Left ventricle myocardium inferior (tissue), 1 donor: ENCODE data around the gene TFIP11. TPM values are rescaled to one million over a fixed set of nuclear protein-coding genes. Genes with fewer than 3 reads are reported as not detected.
A peak's percentile ranks its signal among the peaks of the same experiment; 100 is the strongest.

Experiments used
- DNase-seq: peaks from one replicate; pipeline ENCODE4 v3.0.0-alpha.2; 2020
- H3K27ac ChIP-seq: fragments of 200-600 bp; replicated peaks from 2 replicates; pipeline ENCODE4 v1.8.0; 2021
- H3K27me3 ChIP-seq: fragments of 200-600 bp; 2 replicates; pipeline ENCODE4 v1.8.0; 2021; ENCODE audit warnings: low read depth
- H3K36me3 ChIP-seq: fragments of 200-600 bp; 2 replicates; pipeline ENCODE4 v1.8.0; 2021
- H3K4me1 ChIP-seq: fragments of 200-600 bp; 2 replicates; pipeline ENCODE4 v1.8.0; 2021
- H3K4me3 ChIP-seq: fragments of 200-600 bp; 2 replicates; pipeline ENCODE4 v1.8.0; 2021; ENCODE audit warnings: mild to moderate bottlenecking, moderate library complexity
- H3K9me3 ChIP-seq: fragments of 200-600 bp; replicated peaks from 2 replicates; pipeline ENCODE4 v1.8.0; 2021
- intact Hi-C: fragments of 100-400 bp; cut with micrococcal nuclease; formaldehyde crosslinking; loops from one replicate; pipeline ENCODE4 v1.11.0; 2022
- total RNA-seq: library from RNA; stranded (reverse); fragmentation: NEBNext Ultra II Directional; extraction: Animal tissue kit (Norgen Biotek cat#: 25700); gene quantifications from one replicate; pipeline ENCODE4 v1.2.1, GENCODE V29; 2021
- TF ChIP-seq, protein P1 (sequence below): fragments of 200-600 bp; IDR thresholded peaks from 2 replicates; pipeline ENCODE4 v1.8.0; 2021; ENCODE audit warnings: antibody characterized with exemption, mild to moderate bottlenecking, borderline replicate concordance
- donor health status: DM: no; HTN: yes; CAD: no; lungs with severe emphysema.

TFIP11 gene
- total RNA-seq, 1 donor from 2014 or later, result 25.7 TPM

DNA sequence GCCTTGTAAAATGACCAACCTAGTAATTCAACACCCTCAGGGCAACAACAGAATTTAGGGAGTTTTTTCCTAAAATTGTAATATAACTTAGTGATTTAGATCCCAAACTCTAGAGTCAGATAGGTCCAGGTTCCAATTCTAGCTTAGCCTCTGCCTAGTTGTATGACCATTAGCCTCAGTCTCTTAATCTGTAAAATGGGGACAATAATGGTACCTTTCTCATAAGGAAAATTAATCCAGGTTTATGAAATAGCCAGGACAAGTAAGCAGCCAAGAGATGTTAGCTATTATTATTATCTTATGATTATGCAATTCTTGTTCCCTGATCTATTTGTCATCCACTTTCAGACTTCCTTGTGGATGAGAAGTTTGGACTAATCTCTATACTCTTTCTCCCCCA is 4.1 kb downstream of the TFIP11 start:
- TF ChIP-seq, protein P1, sequence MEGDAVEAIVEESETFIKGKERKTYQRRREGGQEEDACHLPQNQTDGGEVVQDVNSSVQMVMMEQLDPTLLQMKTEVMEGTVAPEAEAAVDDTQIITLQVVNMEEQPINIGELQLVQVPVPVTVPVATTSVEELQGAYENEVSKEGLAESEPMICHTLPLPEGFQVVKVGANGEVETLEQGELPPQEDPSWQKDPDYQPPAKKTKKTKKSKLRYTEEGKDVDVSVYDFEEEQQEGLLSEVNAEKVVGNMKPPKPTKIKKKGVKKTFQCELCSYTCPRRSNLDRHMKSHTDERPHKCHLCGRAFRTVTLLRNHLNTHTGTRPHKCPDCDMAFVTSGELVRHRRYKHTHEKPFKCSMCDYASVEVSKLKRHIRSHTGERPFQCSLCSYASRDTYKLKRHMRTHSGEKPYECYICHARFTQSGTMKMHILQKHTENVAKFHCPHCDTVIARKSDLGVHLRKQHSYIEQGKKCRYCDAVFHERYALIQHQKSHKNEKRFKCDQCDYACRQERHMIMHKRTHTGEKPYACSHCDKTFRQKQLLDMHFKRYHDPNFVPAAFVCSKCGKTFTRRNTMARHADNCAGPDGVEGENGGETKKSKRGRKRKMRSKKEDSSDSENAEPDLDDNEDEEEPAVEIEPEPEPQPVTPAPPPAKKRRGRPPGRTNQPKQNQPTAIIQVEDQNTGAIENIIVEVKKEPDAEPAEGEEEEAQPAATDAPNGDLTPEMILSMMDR, result no peak
- Histone ChIP-seq H3K27me3 (no peaks in the 10 kb centered on the region), H3K27ac (no peak overlapping the region), H3K4me1 (peaks cover 41% of the 10 kb centered on the region), H3K4me3 (no peak overlapping the region), H3K9me3 (no peaks in the 10 kb centered on the region), H3K36me3 (peaks cover 77% of the 10 kb centered on the region)
- intact Hi-C loops, result loop anchor here (10.0 kb wide), 1 partner anchor 77 kb away; no protein-coding TSS in a partner anchor
- DNase-seq, result no peak

DNA sequence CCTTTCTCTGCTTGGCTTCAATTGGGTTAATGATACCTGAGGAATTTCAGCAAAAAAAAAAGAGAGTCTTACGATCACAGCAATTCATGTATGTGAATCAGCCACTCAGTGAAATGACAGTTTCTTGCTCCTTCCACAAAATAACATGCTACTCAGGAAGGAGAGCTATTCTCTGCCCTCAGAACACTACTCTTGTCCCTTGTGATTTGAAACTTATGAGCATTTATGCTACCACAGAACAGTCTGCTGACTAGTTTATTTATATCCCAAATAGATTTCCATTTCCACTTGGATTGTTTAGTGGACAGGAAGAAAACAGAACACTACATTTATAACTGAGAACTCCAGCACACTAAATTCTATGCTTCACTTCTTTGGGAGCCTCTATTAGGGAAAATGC is 8.5 kb downstream of the TFIP11 start:
- H3K27me3 ChIP-seq, result no peaks in the 10 kb centered on the region
- intact Hi-C loops, result loop anchor here (5.0 to 10.0 kb wide), 2 partner anchors 81 to 159 kb away; no protein-coding TSS in a partner anchor
- peaks cover 31% of the 10 kb centered on the region for H3K4me1 ChIP-seq
- H3K27ac ChIP-seq, result peak overlapping the region; percentile 75
- H3K36me3 ChIP-seq, result peaks cover 99% of the 10 kb centered on the region
- TF ChIP-seq, protein P1, result no peak
- no peaks in the 10 kb centered on the region for H3K9me3 ChIP-seq
- DNase-seq, result no peak
- peak overlapping the region; percentile 38 for H3K4me3 ChIP-seq

DNA sequence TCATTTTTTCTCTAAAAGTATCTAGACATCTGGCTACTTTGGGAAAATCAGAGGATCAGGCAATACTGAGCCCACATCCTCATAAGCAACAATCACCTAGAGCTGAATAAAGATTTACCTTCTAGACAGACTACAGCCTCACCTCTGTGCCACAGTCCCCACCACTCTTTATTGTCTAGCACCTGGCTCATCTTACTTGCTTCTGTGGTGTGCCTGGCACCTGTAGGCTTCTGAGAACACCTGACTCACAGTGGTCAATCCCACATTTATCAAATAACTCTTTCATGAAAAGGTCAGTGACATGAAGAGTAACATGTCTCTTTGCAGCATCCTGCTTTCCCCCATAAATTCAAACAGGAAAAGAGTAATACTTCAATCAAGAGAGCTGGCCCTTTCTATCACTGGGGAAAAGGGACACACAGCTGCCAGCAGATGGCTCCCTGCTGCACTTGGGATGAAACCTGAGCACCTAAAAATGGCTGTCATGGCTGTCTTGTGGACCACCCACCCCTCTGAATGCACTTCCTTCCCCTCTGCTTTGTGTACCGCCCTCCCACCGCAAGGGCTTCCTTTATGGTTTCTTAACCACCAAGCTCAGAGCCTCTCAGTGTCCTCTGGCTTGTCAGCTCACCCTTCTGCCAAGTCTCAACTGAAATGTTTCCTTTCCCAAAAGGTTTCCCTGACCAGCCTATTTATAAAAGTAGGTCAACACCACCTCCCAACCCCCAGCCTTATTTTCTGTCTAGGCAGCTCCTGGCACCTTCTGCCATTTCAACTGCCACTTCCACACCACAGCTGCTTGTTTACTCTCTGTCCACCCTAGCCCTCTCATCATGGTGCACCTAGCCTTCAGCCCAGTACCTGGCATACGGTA is 9.3 kb downstream of the TFIP11 start:
- DNase-seq, result peak; percentile 29
- H3K36me3 ChIP-seq, result peaks cover 99% of the 10 kb centered on the region

GRCh38 chr22:26501996-26502395 is 10.3 kb downstream of the TFIP11 start:
- no peaks in the 10 kb centered on the region for H3K27me3 ChIP-seq
- no peaks in the 10 kb centered on the region for H3K9me3 ChIP-seq
- H3K27ac ChIP-seq, result no peak overlapping the region
- TF ChIP-seq, protein P1, result no peak
- H3K36me3 ChIP-seq, result peaks cover 100% of the 10 kb centered on the region
- H3K4me3 ChIP-seq, result no peak overlapping the region
- peaks cover 31% of the 10 kb centered on the region for H3K4me1 ChIP-seq
- DNase-seq, result no peak
- intact Hi-C loops, result loop anchor here (5.0 to 10.0 kb wide), 2 partner anchors 83 to 160 kb away; no protein-coding TSS in a partner anchor

More for the DNA sequence above, 9.3 kb downstream of the TFIP11 start:
- H3K9me3 ChIP-seq, result no peaks in the 10 kb centered on the region
- H3K4me1 ChIP-seq, result peaks cover 31% of the 10 kb centered on the region
- TF ChIP-seq, protein P1, result peak; percentile 64
- peak overlapping the region; percentile 75 for H3K27ac ChIP-seq
- no peaks in the 10 kb centered on the region for H3K27me3 ChIP-seq
- intact Hi-C loops, result loop anchor here (5.0 to 10.0 kb wide), 2 partner anchors 82 to 159 kb away; no protein-coding TSS in a partner anchor
- H3K4me3 ChIP-seq, result peak overlapping the region; percentile 38

DNA sequence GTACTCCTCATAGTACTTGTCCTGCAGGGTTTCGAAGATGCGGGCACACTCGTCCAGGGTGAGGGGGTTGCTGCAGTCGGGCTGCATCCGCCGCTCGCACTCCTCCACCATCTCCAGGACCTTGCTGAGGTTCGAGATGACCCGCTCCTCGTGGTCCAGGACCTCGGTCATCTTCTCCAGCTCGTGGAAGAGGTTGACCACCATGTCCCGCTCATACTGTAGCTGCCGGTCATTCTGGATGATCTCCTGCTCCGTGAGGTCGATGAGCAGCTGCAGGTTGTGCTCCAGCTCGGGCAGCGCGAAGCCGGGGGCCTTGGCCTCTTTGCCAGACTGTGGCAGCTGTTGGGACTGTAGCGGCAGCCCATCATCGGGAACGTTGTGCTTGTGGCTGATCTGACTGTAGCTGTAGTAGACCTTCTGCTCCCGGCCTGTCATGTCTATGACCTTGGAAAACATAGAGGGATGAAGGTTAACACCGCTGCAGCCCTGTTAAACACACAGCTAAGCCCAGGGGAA is 13.0 kb downstream of the TFIP11 start:
- intact Hi-C loops, result no loop called here
- Histone ChIP-seq H3K9me3 (no peaks in the 10 kb centered on the region), H3K4me1 (peaks cover 29% of the 10 kb centered on the region), H3K27ac (no peak overlapping the region), H3K36me3 (peaks cover 98% of the 10 kb centered on the region), H3K27me3 (no peaks in the 10 kb centered on the region), H3K4me3 (no peak overlapping the region)
- no peak for DNase-seq
- TF ChIP-seq, protein P1, result no peak
